Measurements from ENCODE around the gene VWA3A.
"Not testable (repeated sequence)": the region's sequence is repeated elsewhere in the genome, so short reads cannot be mapped to it uniquely, and the experiment has no call there.

Gene VWA3A, protein sequence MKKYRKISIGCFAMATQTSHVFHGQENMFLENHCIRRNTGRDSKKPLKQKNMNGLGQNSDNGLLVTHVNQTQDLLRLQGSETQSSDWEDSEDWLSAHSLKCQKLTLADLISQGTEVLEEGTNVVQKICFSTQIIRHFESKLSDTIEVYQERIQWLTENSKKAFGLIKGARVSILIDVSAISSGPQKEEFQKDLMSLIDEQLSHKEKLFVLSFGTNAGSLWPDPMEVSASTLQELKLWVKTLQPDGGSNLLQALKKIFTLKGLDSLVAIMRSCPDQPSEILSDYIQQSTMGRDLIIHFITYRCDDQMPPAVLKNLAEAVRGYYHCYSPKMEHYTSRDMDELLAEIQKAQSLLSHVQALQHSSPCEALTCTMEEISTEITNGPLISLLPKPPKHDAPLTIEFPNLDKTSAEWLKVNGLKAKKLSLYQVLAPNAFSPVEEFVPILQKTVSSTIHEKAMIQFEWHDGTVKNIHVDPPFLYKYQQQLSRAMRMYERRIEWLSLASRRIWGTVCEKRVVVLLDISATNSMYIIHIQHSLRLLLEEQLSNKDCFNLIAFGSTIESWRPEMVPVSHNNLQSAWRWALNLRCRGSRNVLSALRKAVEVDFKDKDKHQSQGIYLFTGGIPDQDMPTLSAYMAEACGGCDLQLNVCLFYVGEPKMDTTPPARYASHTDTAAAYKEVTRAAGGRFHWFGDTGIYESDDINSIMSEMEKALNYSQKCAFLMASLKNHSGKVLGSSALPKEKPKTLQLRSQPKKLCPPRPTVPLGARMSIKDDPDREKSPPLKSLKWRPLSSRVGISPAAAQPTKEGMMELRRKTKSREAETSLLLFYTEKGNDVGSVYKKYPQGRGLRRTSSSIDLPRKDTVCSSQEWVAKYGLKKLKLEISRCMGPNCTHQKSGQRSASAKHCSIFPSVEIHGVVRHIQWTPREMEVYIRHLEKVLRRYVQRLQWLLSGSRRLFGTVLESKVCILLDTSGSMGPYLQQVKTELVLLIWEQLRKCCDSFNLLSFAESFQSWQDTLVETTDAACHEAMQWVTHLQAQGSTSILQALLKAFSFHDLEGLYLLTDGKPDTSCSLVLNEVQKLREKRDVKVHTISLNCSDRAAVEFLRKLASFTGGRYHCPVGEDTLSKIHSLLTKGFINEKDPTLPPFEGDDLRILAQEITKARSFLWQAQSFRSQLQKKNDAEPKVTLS

GRCh38 chr16:22092143-22092933 lies at the start of gene VWA3A:
VWA3A (plus strand) TSS chr16:22092541; CDS start chr16:22092638, 97 bp downstream.
- no peak for DNase-seq (ENCODE audit: low spot score)

GRCh38 chr16:22043882-22044281 lies 48.5 kb upstream of the VWA3A start:
- DNase-seq (ENCODE audit: low spot score), result not testable (repeated sequence)

GRCh38 chr16:22045888-22046287 lies 46.5 kb upstream of the VWA3A start:
- not testable (repeated sequence) for DNase-seq (ENCODE audit: low spot score)

DNA sequence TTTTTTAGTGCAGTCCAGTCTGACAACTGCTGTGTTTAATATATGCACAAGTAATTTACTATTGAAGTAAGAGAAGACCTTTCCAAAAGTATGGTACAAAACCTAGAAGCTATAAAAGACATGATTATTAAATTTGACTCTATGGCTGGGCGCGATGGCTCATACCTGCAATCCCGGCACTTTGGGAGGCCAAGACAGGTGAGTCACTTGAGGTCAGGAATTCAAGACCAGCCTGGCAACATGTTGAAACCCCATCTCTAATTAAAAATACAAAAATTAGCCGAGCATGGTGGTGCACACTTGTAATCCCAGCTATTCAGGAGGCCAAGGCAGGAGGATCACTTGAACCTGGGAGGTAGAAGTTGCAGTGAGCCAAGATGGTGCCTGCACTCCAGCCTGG lies 41.4 kb upstream of the VWA3A start:
- no peak for DNase-seq (ENCODE audit: low spot score)

DNA sequence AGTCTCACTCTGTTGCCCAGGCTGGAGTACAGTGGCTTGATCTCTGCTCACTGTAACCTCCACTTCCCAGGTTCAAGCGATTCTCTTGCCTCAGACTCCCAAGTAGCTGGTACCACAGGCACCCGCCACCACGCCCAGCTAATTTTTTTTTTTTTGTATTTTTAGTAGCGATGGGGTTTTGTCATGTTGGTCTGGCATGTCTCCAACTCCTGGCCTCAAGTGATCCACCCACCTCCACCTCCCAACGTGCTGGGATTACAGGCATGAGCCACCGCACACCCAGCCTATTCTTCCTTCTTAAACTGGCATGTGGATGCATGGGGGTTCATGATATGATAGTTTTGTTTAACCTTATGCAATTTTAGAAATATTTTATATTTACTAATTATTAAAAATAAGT lies 39.4 kb upstream of the VWA3A start:
- DNase-seq (ENCODE audit: low spot score), result no peak

GRCh38 chr16:22053921-22054341 lies 38.4 kb upstream of the VWA3A start:
- DNase-seq (ENCODE audit: low spot score), result no peak

DNA sequence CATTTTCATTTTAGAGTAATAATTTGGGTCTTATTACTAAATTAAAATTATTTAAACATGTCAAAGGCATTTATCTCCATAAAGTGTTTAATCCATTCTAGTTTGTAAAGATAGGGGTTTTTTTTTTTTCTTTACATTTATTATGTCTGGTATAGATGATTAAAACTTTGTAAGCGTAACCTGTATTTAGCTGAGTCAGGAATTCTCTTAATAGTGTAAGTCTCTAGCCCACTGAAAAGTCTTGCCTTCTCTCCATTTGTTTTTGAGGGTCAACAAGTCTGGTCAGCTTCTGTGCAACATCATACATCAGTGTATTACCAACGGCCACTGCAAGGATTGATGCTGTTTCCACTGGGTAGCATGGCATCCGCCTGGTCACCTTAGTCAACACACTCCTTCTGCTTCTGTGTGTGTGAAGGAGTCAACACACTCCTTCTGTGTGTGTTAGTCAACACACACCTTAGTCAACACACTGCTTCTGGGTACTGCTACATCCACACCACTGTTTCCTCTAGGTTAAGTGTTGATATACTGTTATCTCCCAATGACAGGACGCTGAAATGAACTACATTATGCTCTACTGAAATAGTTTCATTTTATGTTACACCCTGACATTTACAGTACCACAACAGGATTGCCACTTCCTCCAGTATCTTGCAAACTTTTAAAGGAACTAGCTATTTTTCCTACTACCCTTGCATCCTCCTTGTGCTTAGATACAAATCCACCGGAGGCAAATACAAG lies 37.3 kb upstream of the VWA3A start:
- DNase-seq (ENCODE audit: low spot score), result no peak

- DNase-seq (ENCODE audit: low spot score), result no peak
Observed at GRCh38 chr16:22055881-22056280, 36.5 kb upstream of the VWA3A start.

DNA sequence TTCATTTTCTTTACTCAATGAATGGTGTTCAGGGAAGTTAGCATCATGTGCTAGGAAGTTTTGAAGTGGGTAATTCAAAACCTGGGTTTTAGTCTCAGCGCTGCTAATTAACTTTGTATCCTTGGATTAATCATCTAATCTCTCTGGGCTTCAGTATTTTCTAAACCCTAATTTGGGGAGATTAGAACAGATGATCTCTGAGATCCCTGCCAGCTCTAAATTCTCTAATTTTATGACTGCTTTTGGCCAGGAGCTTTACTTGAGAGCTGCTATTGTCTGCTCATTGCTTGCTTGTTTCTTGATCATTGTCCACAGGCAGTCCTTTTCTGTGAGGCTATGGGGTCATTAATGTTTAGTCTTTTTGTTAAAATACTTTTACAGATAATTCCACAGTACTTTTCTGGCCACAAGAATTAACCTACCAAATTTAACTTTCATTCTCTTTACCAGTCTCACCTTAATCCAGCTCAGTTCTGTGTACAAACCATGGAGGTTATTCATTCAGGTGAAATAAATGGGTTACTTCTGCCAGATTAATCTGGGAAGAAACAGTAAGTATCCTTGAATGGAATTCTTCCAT lies 28.4 kb upstream of the VWA3A start:
- DNase-seq (ENCODE audit: low spot score), result no peak

GRCh38 chr16:22065252-22065651 lies 27.1 kb upstream of the VWA3A start:
- DNase-seq (ENCODE audit: low spot score), result no peak

- DNase-seq (ENCODE audit: low spot score), result no peak
Observed at GRCh38 chr16:22070361-22071330, 21.7 kb upstream of the VWA3A start.

DNA sequence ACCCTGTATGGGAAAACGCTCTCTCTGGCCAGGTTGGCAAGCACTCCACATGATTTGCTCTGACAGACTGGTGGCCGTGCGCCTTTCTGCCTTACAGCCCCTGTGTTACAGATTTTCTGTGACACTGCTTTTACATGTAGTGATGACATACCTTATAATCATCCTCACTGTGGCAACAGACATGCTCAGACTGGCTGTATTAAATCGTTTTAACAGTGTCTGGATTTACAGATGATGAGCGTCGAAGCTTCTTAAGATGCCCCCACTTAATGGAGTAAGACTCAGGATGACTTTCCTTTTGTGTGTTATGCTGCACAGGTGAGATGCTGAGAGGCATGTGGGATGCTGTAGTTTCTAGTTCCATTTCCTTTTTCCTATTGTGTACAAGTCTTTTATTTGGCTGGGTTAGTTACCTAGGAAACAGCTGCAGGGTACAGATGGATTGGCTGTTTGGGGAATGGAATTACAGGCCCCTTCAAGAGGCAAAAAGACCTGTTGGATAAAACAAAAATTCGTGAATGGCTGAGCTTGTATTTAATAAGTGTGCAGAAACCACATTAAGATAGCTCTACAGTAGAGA lies 20.9 kb upstream of the VWA3A start:
- DNase-seq (ENCODE audit: low spot score), result no peak

- DNase-seq (ENCODE audit: low spot score), result no peak
Observed at GRCh38 chr16:22073350-22073749, 19.0 kb upstream of the VWA3A start.

DNA sequence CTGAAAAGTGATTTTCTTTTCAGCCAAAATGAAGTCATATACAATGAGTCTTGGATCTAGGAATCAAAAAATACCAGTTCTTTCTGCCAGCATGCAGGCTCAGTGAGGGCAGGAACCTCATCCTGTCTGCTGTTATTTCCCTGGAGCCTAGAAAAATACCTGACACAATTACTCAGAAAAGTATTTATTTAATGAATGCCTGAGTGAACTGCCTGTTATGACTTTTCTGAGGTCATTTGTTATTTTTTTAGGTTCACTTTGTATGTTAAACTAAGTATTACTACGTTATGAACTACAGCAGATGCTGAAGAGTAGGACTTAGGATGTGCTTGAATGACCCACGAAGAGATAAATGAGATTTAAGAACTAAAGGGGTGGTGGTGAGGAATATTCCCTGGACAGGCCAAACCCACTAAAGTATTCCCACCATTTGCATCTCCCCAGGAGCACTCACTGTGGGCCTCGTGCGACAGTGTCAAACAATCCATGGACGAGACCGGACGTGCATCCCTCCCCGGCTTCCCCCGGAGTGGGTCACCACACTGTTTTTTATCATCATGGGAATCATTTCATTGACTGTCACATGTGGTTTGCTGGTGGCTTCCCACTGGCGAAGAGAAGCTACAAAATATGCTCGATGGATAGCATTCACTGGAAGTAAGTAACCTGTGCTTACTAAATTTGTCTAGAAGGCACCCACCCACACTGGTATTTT lies 17.1 kb upstream of the VWA3A start:
- no peak for DNase-seq (ENCODE audit: low spot score)

- no peak for DNase-seq (ENCODE audit: low spot score)
Observed at GRCh38 chr16:22075776-22076175, 16.6 kb upstream of the VWA3A start.

GRCh38 chr16:22077700-22078313 lies 14.5 kb upstream of the VWA3A start:
- DNase-seq (ENCODE audit: low spot score), result peak; percentile 69

- DNase-seq (ENCODE audit: low spot score), result no peak
Observed at GRCh38 chr16:22078656-22079055, 13.7 kb upstream of the VWA3A start.

DNA sequence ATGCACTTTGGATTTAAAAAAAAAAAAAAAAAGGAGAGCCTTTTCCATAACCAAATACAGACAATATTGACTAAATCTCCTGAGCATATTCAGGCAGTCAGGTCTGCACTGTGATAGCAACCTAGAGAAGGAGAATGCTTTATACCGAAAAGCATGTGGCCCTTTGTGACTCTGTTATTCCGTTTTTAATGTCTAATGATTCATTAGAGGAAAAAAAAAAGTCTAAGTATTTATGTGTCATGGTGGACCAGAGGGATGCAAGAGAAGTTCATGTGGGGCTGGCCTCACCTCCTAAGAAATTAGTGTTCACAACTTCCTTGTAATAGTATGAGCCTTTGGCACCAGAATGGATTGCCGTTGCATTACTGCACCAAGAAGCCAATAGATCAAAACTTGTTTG lies 11.3 kb upstream of the VWA3A start:
- no peak for DNase-seq (ENCODE audit: low spot score)
